Stimulated activated CD8-positive, alpha-beta memory T cell treated with anti-CD3 and anti-CD28 coated beads, Interleukin-15, amount 100 ng/mL, for 24 hours (primary cell): ENCODE data around the gene MAN2B2.

Experiments
- DNase-seq: peaks from one replicate; pipeline ENCODE4 v3.0.0-alpha.2; 2020; ENCODE audit warnings: low read depth

MAN2B2 gene

DNA sequence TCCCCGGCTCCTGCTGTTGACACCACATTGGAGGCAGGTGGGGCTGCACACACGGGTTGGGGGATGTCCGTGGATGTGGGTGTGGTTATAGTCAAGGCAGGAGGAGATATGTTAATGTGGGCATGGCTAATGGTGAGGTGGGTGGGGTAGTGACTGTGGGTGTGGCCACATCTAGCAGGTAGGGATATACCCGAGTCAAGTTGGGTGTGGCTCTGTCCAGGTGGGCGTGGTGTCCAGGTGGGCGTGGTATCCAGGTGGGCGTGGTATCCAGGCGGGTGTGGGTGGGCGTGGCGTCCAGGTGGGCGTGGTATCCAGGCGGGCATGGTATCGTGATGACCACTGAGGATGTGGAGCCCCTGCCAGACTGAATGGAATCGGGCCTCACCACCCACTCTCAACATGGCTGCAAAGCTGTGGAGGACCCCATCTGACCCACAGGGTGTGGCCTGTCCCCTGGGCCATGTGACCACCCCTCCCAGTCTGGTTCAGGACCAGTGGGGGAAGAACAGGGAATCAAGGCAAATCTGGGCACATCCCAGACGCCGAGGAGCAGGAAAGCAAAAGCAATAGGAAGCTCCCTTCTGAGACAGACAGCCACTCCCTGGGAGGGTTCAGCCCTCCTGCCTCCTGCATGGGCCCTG, 21.0 kb downstream of the MAN2B2 start:
- no peak for DNase-seq

DNA sequence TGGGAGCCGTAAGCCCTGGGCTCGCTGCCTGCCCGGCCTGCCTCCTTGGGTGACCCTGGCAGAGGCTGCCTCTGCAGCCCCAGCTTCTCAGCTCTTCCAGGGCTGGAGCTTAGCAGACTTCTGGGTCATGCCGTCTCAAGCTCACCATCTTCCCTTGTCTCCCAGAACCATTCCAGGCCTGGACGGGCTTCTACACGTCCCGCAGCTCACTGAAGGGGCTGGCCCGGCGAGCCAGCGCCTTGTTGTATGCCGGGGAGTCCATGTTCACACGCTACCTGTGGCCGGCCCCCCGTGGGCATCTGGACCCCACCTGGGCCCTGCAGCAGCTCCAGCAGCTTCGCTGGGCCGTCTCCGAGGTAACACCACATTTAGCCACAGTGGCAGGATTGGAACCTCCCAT, 22.0 kb downstream of the MAN2B2 start:
- no peak for DNase-seq

DNA sequence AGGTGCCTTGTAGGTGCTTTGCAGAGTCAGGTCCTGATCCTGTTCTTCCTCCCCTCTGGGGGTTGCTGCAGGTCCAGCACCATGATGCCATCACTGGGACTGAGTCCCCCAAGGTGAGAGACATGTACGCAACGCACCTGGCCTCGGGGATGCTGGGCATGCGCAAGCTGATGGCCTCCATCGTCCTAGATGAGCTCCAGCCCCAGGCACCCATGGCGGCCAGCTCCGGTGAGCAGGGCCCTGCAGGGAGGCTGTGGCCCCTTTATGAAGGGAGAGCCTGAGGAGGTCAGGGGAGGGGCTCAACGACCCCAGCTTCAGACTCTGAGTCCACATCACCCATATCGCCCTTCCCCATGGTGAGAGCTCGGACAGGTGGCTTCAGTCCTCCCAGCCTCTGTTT, 23.1 kb downstream of the MAN2B2 start:
- no peak for DNase-seq

DNA sequence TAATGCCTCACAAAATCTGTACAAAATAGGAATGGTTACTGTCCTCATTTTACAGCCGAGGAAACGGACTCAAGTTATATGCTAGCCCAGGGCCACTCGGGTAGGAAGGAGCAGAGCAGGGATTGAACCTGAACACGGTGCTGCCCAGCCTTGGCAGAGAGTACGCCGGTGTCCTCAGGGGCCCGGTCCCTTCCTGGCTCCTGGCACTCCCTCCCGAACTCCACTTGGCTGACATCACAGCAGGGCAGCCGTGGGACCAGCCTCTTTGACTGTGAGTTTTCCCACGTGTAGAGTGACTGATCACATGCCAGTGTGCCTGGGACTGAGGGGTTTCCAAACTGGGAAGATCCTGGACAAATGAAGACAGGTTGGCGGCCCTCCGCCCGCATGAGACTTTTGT, 23.7 kb downstream of the MAN2B2 start:
- no peak for DNase-seq

DNA sequence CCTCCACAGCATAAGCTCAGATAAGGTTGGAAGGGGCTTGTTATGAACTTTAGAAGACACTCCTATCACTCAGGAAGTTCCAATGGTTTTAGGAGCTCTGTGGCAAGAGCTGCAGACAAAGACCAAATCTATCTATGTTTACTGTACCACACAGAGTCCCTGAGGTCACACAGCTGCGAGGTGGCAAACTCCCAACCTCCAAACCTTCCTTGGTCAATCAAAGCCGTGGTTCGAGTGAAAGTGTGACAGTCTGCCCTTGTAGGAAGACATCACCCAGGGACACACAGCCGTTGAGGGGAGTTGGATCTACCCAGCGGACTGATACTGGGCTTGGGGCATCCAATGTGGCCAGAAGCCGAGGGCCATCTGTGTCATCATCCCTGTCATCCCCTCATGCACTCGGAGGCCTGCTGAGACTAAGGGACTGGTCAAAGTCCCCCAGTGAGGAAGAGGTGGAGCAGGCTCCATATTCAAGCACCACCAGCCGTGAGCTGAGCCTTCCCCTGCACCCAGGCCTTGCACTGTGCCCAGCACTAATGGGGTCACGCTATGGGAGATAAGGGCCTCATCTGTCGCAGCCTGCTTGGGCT, 26.8 kb downstream of the MAN2B2 start:
- DNase-seq: no peak

DNA sequence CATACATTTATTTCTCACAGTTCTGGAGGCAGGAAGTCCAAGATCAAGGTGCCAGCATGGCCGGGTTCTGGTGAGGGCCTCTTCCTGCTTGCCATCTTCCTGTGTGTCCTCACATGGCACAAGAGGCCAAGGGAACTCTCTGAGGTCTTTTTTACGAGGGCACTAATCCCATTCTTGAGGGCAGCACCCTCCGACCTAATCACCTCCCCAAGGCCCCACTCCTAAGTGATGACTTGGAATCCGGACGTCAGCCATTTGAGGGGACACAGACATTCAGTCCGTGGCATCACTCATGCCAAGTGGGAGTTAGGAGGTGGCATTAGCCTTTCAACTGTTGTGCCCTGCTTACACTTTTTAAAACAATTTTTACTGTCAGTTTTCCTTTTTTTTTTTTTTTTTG, 27.3 kb downstream of the MAN2B2 start:
- DNase-seq: no peak

DNA sequence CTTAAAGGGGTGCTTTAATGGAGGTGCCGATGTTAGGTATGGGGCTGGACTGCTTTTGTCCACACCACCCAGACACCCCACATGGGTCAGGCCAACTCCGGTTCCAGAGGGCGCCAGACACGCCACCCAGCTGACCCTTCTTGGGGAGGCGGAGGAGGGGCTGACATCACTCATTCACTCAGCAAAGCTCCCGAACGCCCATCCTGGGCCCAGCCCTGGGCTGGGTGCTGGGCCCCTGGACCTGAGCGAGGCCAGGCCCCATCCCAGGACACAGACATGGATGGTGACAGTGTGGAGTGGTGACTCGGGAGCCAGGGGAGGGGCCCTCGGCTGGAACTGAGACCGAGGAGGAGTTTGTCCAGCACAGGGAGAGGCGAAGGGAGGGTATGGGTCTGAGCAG, 28.1 kb downstream of the MAN2B2 start:
- DNase-seq: no peak

DNA sequence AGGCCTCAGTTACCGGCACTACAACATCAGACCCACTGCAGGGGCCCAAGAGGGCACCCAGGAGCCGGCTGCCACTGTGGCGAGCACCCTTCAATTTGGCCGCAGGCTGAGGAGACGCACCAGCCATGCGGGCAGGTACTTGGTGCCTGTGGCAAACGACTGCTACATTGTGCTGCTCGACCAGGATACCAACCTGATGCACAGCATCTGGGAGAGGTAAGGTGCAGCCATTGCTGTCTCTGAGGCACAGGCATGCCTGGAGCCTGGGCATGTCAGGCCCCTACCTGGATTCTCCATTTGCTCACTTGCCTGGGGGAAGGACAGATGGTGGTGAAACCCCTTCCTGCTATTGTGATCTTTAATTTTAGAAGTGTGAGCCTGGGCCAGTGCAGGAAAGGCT, 30.1 kb downstream of the MAN2B2 start:
- no peak for DNase-seq

DNA sequence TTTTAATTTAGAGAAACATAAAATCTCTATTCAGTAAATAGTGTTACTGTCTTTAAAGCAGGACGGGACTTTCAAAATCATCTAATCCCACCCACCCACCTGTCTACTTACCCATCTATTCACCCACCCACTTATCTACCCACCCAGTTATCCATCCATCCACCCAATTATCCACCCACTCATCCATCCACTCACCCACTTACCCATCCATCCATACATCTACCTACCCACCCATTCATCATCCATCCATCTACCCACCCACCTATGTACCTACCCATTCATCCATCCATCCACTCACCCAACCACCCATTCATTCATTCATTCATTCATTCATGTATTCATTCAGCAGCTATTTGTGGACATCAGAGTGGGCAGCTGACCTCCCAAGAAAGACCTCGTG, 30.6 kb downstream of the MAN2B2 start:
- DNase-seq: no peak

DNA sequence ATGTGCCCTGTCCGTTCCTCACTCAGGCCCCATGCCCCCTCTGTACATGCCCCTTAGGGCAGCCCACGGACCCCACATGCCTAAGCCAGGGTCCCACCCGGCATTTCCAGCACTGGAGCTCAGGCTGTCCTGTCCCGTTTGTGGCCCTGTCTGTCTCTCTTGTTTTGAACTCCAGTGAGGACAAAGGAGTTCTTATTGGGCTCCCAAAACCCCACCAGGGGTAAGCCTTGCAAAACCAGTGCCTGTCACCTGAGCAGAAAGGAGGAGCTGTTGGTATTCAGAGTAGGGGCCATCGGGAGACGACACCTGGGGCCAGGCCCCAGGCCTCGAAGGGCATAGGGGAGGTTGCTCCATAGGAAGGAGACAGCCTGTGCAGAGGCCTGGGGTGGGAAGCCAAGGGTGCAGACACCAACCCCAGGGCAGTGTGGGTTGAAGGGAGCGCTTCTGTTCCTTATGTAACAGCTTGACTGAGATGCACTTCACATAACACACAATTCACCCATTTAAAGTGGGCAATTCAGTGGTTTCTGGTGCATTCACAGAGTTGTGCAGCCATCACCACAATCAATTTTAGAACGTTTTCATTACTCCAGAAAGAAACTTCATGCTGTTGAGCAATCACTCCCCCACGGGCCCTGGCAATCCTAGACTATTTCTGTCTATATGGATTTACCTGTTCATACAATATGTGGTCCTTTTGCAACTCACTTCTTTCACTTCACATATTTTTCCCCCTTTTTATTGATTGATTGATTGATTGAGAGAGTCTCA, 31.7 kb downstream of the MAN2B2 start:
- DNase-seq: no peak

DNA sequence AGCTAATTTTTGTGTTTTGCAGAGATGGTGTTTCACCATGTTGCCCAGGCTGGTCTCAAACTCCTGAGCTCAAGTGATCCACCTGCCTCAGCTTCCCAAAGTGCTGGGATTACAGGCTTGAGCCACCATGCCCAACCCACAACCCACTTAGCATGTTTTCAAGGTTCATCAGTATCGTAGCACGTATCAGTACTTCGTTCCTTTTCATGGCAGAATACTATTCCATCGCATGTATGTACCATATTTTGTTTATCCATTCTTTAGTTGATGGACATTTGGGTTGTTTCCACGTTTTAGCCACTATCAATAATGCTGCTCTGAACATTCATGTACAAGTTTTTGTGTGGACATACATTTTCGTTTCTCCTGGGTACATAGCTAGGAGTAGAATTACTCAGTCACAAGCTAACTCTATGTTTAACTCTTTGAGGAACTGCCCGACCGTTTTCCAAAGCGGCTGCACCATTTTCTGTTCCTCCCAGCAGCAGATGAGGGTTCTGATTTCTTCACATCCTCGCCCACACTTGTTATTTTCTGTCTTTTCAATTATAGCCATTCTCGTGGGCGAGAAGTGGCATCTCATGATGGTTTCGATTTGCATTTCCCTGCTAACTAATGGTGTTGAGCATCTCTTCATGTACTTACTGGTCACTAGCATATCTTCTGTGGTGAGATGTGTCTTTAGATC, 32.5 kb downstream of the MAN2B2 start:
- no peak for DNase-seq

DNA sequence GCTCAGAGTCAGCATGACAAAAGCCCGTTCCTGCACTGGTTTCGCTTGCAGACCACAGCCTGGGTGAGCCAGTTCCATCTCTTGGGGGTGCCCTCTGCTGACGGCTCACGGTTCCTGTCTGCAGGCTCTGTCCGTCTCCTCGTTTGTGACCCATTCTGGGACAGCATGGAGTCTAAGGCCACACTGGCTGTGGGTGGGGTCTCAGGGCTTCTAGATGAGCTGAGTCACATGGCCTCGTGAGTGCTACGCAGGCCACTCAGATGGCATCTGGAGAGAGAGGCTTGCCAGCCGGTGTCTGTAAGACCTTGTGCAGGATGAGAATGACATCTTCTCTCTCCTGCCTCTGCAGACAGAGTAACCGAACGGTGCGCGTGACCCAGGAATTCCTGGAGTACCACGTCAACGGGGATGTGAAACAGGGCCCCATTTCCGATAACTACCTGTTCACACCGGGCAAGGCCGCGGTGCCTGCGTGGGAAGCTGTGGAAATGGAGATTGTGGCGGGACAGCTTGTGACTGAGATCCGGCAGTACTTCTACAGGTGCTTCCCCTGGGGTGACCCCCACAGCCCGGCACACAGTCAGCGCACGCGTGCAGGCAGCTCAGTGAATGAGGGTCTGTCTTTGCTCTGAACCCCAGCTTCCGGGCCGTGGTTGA, 33.9 kb downstream of the MAN2B2 start:
- DNase-seq: no peak

DNA sequence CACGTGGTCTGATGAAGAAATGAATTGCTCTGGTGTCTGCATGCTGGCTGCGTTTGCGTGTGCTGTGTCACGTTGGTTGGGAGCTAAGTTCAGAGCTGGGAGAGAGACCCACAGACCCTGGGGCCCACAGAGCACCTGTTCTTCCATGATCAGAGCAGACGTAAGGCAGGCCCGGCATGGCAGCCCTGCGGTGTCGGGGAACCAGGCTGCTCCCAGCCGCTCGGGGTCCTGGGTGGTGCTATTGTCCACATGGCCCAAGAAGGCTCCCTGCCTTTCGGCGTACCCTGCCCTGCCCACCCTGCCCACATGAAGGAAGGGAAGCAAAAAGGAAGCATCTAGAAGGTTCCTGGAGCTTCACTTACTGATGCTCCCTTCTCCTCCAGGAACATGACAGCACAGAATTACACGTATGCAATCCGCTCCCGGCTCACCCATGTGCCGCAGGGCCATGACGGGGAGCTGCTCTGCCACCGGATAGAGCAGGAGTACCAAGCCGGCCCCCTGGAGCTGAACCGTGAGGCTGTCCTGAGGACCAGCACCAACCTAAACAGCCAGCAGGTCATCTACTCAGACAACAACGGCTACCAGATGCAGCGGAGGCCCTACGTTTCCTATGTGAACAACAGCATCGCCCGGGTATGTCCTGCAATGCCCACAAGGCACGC, 34.6 kb downstream of the MAN2B2 start:
- no peak for DNase-seq

DNA sequence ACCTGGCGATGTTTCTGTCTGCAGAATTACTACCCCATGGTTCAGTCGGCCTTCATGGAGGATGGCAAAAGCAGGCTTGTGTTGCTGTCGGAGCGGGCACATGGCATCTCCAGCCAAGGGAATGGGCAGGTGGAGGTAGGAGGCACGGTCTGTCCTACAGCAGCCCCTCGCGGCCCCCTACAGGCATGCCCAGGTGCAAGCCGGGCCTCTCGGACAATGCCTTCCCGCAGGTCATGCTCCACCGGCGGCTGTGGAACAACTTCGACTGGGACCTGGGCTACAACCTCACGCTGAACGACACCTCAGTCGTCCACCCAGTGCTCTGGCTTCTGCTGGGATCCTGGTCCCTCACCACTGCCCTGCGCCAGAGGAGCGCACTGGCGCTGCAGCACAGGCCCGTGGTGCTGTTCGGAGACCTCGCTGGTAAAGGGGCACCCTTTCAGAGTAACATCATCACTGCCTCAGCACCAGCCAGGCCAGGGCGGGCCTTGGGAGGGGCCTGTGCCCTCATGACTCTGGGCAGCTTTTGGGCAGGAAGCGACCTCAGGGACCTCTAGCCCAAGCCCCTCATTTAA, 36.0 kb downstream of the MAN2B2 start:
- DNase-seq: no peak

DNA sequence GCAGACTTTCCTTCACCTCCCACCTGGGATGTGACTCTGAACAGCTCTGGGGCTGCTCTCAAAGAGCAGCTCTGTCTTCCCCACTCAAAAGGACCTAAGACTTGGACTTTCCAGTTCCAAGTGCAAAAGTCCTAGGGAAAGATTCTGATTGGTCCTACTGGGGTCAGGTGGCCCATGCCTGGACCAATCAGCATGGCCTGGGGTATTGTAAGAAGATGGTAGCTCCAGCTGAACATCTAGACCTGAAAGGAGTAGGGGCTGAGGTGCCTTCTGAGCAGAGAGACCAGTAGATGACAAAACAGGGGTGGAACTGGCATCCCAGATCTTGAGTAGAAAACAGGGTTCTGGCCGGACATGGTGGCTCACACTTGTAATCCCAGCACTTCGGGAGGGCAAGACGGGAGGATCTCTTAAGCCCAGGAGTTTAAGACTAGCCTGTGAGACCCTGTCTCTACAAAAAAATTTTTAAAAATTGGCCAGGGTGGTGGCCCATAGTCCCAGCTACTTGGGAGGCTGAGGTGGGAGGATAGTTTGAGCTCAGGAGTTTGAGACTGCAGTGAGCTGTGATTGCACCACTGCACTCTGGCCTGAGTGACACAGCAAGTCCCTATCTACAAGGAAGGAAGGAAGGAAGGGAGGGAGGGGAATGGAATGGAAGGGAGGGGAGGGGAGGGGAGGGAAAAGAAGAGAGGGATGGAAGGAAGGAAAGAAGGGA, 38.1 kb downstream of the MAN2B2 start:
- DNase-seq: no peak

DNA sequence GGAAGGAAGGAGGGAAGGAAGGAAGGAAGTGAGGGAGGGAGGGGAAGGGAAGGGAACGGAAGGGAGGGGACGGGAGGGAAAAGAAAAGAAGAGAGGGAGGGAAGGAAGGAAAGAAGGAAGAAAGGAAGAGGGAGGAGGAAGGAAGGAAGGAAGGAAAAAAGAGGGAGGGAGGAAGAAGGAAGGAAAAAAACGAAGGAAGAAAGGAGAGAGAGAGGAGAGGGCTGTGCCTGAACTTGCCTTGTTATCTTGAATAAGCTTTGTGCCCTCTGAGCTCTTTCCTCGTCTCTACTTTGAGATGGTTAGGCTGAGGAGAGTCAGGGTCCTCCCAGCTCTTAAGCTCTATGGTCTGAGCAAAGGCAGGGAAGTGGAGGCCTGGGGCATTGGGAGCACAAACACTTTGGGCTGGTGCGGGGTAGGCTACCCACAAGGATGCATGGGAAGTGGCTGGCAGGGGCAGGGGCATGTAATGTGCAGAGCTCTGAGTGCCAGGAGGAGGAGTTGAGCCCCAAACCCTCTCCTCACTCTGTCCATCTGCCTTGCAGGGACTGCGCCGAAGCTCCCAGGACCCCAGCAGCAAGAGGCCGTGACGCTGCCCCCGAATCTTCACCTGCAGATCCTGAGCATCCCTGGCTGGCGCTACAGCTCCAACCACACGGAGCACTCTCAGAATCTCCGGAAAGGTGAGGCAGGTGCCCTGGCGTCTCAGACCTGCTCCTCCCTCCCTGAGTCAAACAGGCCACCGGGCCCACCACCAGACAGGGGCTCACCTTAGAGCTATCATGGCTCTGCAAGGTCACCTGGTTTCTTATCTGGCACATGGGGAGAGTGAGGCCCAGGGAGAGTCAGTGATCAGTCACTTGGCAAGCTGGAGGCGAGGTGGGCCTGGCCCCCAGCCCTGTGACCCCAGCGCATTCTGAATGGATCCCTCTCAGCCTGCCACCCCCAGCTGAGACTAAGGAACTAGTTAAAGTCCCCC, 39.0 kb downstream of the MAN2B2 start:
- DNase-seq: no peak

DNA sequence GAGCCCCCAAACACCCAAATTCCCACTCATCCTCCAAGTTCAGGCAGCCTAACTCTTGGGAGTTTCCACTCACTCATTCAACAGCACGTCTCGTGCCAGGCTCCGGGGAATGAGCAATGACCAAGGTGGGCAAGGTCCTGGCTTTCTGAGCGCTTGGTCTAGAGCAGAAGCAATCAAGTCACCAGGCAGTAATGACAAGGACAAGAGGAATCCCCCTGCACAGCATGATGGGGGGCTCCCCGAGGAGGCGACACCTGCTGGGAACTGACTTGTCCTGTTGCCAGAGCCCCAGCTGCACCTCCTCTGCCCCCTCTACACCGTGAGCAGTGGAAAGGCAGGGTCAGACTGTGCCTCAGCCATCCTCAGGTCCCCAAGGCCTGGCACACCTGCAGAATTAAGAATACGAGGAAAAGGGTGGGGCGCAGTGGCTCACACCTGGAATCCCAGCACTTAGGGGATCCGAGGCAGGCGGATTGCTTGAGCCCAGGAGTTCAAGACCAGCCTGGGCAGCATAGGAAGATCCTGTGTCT, 39.8 kb downstream of the MAN2B2 start:
- no peak for DNase-seq

DNA sequence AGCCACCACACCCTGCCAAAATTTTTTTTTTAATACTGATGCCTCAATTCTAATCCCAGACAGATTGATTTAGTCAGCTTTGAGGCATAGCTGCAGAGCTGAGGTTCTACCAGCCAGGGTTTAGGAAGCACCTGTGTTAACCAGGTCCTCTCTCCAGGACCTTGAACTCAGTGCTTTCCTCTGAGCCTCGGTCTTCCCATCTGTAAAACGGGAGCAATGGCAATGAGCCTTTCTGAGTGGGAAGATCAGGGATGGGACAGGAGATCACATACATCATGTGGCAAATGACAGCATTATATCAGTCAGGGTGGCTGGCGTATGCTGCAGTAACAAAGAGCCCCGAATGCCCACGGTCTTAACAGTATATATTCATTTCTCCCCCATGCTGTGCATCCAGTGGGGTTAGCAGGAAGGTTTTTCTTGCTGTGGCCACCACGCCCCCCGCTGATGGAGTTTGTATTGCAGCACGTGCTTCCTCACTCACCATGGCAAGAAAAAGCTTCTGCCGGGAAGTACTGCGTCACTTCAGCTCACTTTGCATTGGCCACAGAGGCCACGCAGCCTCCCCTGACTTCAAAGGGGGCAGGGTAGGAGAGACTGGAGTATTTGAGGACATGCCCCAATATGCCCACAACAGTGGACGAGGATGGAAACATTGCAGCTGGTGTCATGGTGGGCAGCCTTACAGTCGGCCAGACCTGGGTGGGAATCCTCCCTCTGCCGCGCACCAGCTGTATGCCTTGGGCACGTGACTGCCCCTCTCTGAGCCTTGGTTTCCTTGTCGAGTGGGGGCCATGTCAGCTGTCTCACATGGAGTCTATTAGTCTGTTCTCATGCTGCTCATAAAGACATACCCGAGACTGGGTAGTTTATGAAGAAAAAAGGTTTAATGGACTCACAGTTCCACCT, 41.4 kb downstream of the MAN2B2 start:
- DNase-seq: no peak
